ENCODE measurements around the gene TNMD.
"Not testable (repeated sequence)": the region's sequence is repeated elsewhere in the genome, so short reads cannot be mapped to it uniquely, and the experiment has no call there.

The TNMD gene

GRCh38 chrX:100584611-100585010 lies at the start of gene TNMD:
TSS of gene TNMD (plus strand) at chrX:100584936. CDS start at chrX:100585019, 83 bp downstream.
- Histone ChIP-seq H3K27ac (no peak within 1 kb of the TSS), H3K79me2 (no peaks in the 10 kb centered on the region), H3K36me3 (ENCODE audit: control insufficient read depth, insufficient read depth, low read length) (no peaks in the 10 kb centered on the region), H3K4me1 (no peaks in the 10 kb centered on the region), H3K4me3 (ENCODE audit: low read depth, low read length) (no peak within 1 kb of the TSS), H3K9me3 (ENCODE audit: control insufficient read depth, low read length) (no peaks in the 10 kb centered on the region), H3K9ac (no peak within 1 kb of the TSS), H3K4me2 (ENCODE audit: low read length) (no peak within 1 kb of the TSS), H2AFZ (no peak within 1 kb of the TSS), H3K27me3 (ENCODE audit: control insufficient read depth, insufficient read depth, low read length) (no peaks in the 10 kb centered on the region)
- no peak for TF ChIP-seq CTCF (IDR thresholded peaks at IDR 0.05)

GRCh38 chrX:100565534-100565933 lies 19.2 kb upstream of the TNMD start:
- H3K9ac ChIP-seq; H3K27me3 ChIP-seq (ENCODE audit: control insufficient read depth, insufficient read depth, low read length); H3K4me1 ChIP-seq; H3K79me2 ChIP-seq; H2AFZ ChIP-seq; H3K4me2 ChIP-seq (ENCODE audit: low read length); H3K4me3 ChIP-seq (ENCODE audit: low read depth, low read length); H3K9me3 ChIP-seq (ENCODE audit: control insufficient read depth, low read length); H3K27ac ChIP-seq; H3K36me3 ChIP-seq (ENCODE audit: control insufficient read depth, insufficient read depth, low read length): not testable (repeated sequence)

- no peak overlapping the region for H3K9ac ChIP-seq
- H3K4me1 ChIP-seq = no peaks in the 10 kb centered on the region
- no peaks in the 10 kb centered on the region for H3K79me2 ChIP-seq
- H2AFZ ChIP-seq = no peak overlapping the region
- H3K9me3 ChIP-seq (ENCODE audit: control insufficient read depth, low read length) = no peaks in the 10 kb centered on the region
- H3K27ac ChIP-seq = no peak overlapping the region
- H3K36me3 ChIP-seq (ENCODE audit: control insufficient read depth, insufficient read depth, low read length) = no peaks in the 10 kb centered on the region
- no peak overlapping the region for H3K4me2 ChIP-seq (ENCODE audit: low read length)
- no peaks in the 10 kb centered on the region for H3K27me3 ChIP-seq (ENCODE audit: control insufficient read depth, insufficient read depth, low read length)
- TF ChIP-seq CTCF (IDR thresholded peaks at IDR 0.05) = no peak
- no peak overlapping the region for H3K4me3 ChIP-seq (ENCODE audit: low read depth, low read length)
Measured at GRCh38 chrX:100586747-100587146, 2.0 kb downstream of the TNMD start.

GRCh38 chrX:100587861-100588260 lies 3.1 kb downstream of the TNMD start:
- no peak overlapping the region for H3K9ac ChIP-seq
- no peak overlapping the region for H3K4me2 ChIP-seq (ENCODE audit: low read length)
- H3K36me3 ChIP-seq (ENCODE audit: control insufficient read depth, insufficient read depth, low read length) = no peaks in the 10 kb centered on the region
- no peak for TF ChIP-seq CTCF (IDR thresholded peaks at IDR 0.05)
- no peaks in the 10 kb centered on the region for H3K27me3 ChIP-seq (ENCODE audit: control insufficient read depth, insufficient read depth, low read length)
- no peak overlapping the region for H2AFZ ChIP-seq
- H3K4me1 ChIP-seq = no peaks in the 10 kb centered on the region
- no peak overlapping the region for H3K27ac ChIP-seq
- H3K79me2 ChIP-seq = no peaks in the 10 kb centered on the region
- H3K4me3 ChIP-seq (ENCODE audit: low read depth, low read length) = no peak overlapping the region
- no peaks in the 10 kb centered on the region for H3K9me3 ChIP-seq (ENCODE audit: control insufficient read depth, low read length)

GRCh38 chrX:100591256-100592051 lies 6.7 kb downstream of the TNMD start:
- H3K27ac ChIP-seq = no peak overlapping the region
- no peaks in the 10 kb centered on the region for H3K36me3 ChIP-seq (ENCODE audit: control insufficient read depth, insufficient read depth, low read length)
- H3K9ac ChIP-seq = no peak overlapping the region
- no peaks in the 10 kb centered on the region for H3K27me3 ChIP-seq (ENCODE audit: control insufficient read depth, insufficient read depth, low read length)
- H3K9me3 ChIP-seq (ENCODE audit: control insufficient read depth, low read length) = no peaks in the 10 kb centered on the region
- no peak overlapping the region for H3K4me3 ChIP-seq (ENCODE audit: low read depth, low read length)
- no peak overlapping the region for H3K4me2 ChIP-seq (ENCODE audit: low read length)
- no peaks in the 10 kb centered on the region for H3K79me2 ChIP-seq
- TF ChIP-seq CTCF (IDR thresholded peaks at IDR 0.05) = no peak
- no peaks in the 10 kb centered on the region for H3K4me1 ChIP-seq
- H2AFZ ChIP-seq = no peak overlapping the region

Measured in parathyroid adenoma (tissue), 2 donors.